Fibroblast of skin of left biceps (primary cell): ENCODE results near the gene CIART.
"Not testable (repeated sequence)": the region's sequence is repeated elsewhere in the genome, so short reads cannot be mapped to it uniquely, and the experiment has no call there.

Source experiments
- DNase-seq, 2 experiments: peaks; one replicate each; pipeline ENCODE4 v3.0.0-alpha.2; 2013; ENCODE audit warnings: low read depth in 2 of 2

The CIART gene

DNA sequence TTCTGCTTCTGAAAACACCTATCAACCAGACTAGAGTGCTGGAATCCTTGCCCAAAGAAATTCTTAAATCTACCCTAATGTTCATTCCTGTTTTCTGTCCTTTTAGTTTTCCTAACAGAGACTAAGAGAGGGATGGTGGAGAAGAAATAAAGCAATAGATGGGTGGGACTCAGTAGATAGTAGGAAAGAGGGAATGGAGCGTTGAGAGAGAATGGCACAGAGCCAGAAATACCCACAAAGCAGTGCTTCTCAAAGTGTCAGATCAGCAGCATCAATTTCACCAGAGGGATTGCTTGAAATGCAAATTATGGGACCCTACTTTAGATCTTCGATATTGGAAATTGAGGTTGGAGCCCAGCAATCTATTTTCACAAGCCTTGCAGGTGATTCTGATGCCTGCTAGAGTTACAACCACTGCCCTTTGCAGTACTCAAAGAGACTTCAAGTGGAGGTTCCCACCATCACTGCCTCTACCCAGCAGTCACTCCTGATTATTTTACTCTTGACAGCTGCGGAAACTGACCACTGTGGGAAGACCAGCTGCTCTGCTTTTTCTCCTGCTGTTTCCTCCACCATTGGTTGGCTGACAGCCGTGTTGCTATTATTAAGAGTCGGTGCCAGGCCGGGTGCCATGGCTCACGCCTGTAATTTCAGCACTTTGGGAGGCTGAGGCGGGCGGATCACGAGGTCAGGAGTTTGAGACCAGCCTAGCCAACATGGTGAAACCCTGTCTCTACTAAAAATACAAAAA is 27.6 kb downstream of the CIART start:
- DNase-seq, result no peak

- DNase-seq, result no peak
Observed at GRCh38 chr1:150311762-150312161, 29.4 kb downstream of the CIART start.

- not testable (repeated sequence) for DNase-seq
Observed at GRCh38 chr1:150314691-150315090, 32.3 kb downstream of the CIART start.

DNA sequence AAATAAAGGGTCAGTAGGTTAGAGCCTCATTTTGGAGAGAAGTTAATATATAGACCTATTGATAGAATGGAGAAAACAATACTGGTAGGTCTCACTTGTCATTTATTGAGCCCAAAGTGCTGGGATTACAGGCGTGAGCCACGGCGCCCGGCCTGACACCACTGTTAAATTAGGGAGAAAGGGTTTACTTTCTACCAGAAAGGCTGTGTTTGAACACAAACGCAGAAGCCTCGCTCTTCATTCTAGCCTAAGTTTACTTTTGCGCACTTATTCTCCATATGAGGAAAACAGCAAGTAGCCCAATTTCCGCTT is 38.3 kb downstream of the CIART start:
- DNase-seq, result no peak

DNA sequence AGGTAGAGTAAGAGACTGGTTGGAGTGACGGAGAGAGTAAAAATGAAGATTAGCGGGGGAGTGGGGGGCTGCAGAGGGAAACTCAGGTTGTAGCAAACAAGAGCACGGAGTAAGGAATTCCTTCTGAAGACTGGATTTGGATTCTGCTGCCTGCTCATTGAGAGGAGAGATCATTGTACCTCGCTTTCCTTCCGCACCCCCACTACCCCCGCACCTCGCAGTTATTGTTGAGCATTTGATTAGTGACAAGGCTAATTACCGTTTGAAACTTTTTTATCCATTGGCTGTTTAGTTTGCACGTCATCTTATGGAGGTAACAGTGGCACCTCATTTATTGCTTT is 39.4 kb downstream of the CIART start:
- no peak for DNase-seq

DNA sequence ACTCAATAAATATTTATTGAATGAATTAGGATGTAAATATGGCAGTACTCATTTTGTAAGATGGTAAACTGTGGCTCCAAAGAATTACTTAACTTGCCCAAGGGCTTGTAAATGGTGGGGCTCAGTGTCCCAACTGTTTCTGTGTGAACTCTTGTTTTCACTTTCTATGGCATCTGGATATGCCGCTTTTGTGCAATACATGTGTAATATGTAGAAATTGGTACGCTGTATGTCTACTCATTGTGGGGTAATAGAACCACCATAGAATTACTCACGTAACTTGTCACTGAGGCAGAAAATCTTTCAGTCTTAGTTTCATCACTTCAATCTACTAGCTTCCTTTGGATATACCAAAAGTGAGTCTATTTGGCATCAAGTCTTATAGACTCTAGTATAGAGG is 40.0 kb downstream of the CIART start:
- DNase-seq, result no peak

GRCh38 chr1:150332651-150333290 is 50.4 kb downstream of the CIART start:
- DNase-seq, result no peak
